H1 (cell line): Measurements from ENCODE around the gene SLC12A8. TPM values are rescaled to one million over a fixed set of nuclear protein-coding genes. Genes with fewer than 3 reads are reported as not detected.
A peak's percentile ranks its signal among the peaks of the same experiment; 100 is the strongest.

Experiments
- CTCF ChIA-PET: fragments of 300-600 bp; sonication (Branson Sonifier 250); formaldehyde crosslinking; loops from one replicate; lab custom pipeline; 2021; ENCODE audit not compliant: partially characterized antibody; lab: Charles Lee
- POLR2A ChIA-PET: fragments of 300-600 bp; sonication (Branson Sonifier 250); formaldehyde crosslinking; loops from one replicate; lab custom pipeline; 2021; ENCODE audit warnings: inconsistent platforms; ENCODE audit not compliant: partially characterized antibody; lab: Charles Lee
- DNase-seq, 2 experiments: peaks; one replicate each; pipeline versions ENCODE4 v3.0.0 to v3.0.0-alpha.2; 2010 to 2022; ENCODE audit warnings: low spot score in 2 of 2, low read depth in 1 of 2, mixed read lengths in 1 of 2
- FAIRE-seq: peaks from 2 replicates; lab custom pipeline; 2011; peaks lifted over from hg19 to GRCh38; lab: Jason Lieb, UNC
- H2AFZ ChIP-seq: 2 replicates; pipeline ENCODE4 v1.8.1; 2012; ENCODE audit warnings: low read length, inconsistent platforms
- H2AK5ac ChIP-seq: 2 replicates; pipeline ENCODE4 v1.6.1; 2013; ENCODE audit warnings: low read depth, low read length
- H2BK120ac ChIP-seq: replicated peaks from 2 replicates; pipeline ENCODE3; 2013; ENCODE audit warnings: low read depth, low read length, inconsistent platforms
- H2BK12ac ChIP-seq: 2 replicates; pipeline ENCODE4 v1.6.1; 2013; ENCODE audit warnings: low read depth, low read length
- H2BK15ac ChIP-seq: 2 replicates; pipeline ENCODE4 v1.6.1; 2013; ENCODE audit warnings: low read length
- H2BK20ac ChIP-seq: 2 replicates; pipeline ENCODE4 v1.6.1; 2013; ENCODE audit warnings: low read length
- H2BK5ac ChIP-seq: 2 replicates; pipeline ENCODE4 v1.6.1; 2013; ENCODE audit warnings: low read depth, low read length
- H3K14ac ChIP-seq: 2 replicates; pipeline ENCODE4 v1.6.1; 2013; ENCODE audit warnings: inconsistent platforms; ENCODE audit not compliant: insufficient read length
- H3K18ac ChIP-seq: 2 replicates; pipeline ENCODE4 v1.6.1; 2013; ENCODE audit warnings: low read length; ENCODE audit errors: extremely low read depth
- H3K23ac ChIP-seq: 2 replicates; pipeline ENCODE4 v1.6.1; 2013; ENCODE audit warnings: inconsistent platforms; ENCODE audit not compliant: insufficient read length
- H3K23me2 ChIP-seq: 2 replicates; pipeline ENCODE4 v1.6.1; 2013; ENCODE audit warnings: low read depth, low read length
- H3K27ac ChIP-seq: 2 replicates; pipeline ENCODE4 v1.6.1; 2011; ENCODE audit warnings: low read depth, low read length, inconsistent platforms
- H3K27me3 ChIP-seq, 4 experiments: replicated peaks in 1 of 4; 1 replicate in 1 of 4; 2 replicates in 3 of 4; pipeline versions ENCODE4 v1.6.1 to v1.8.1; 2011 to 2013; ENCODE audit warnings: low read length in 3 of 4, mild to moderate bottlenecking in 3 of 4, inconsistent platforms in 2 of 4, mixed read lengths in 2 of 4, moderate library complexity in 1 of 4; ENCODE audit not compliant: control insufficient read depth in 3 of 4, insufficient read depth in 3 of 4; ENCODE audit errors: extremely low read depth in 1 of 4
- H3K36me3 ChIP-seq, 4 experiments: 2 replicates each; pipeline versions ENCODE4 v1.6.1 to v1.8.1; 2011 to 2013; ENCODE audit warnings: mild to moderate bottlenecking in 4 of 4, low read length in 3 of 4, moderate library complexity in 2 of 4, control low read depth in 1 of 4, inconsistent platforms in 1 of 4; ENCODE audit not compliant: insufficient read depth in 4 of 4, control insufficient read depth in 2 of 4
- H3K4ac ChIP-seq: replicated peaks from 2 replicates; pipeline ENCODE3; 2013; ENCODE audit warnings: low read length, low read depth, mixed read lengths, inconsistent platforms; ENCODE audit not compliant: insufficient read length
- H3K4me1 ChIP-seq, 4 experiments: replicated peaks in 1 of 4; 1 replicate in 1 of 4; 2 replicates in 3 of 4; pipeline versions ENCODE4 v1.6.1 to v1.8.1; 2011 to 2013; ENCODE audit warnings: low read length in 3 of 4, inconsistent platforms in 2 of 4, mixed read lengths in 1 of 4; ENCODE audit not compliant: insufficient read depth in 4 of 4, control insufficient read depth in 3 of 4
- H3K4me2 ChIP-seq, 2 experiments: 2 replicates each; pipeline versions ENCODE4 v1.6.1 to v1.8.1; 2011 to 2013; ENCODE audit warnings: low read depth in 2 of 2, low read length in 2 of 2, control low read depth in 1 of 2, inconsistent platforms in 1 of 2, mild to moderate bottlenecking in 1 of 2; ENCODE audit not compliant: insufficient read depth in 1 of 2
- H3K4me3 ChIP-seq, 4 experiments: fragments of 200-600, 300-600 bp in 1 of 4; sonication (generic), shearing (Covaris generic), sonication (Bioruptor Twin) in 1 of 4; 2 replicates each; pipeline versions ENCODE4 v1.5.1 to v1.8.1; 2011 to 2016; ENCODE audit warnings: low read length in 4 of 4, low read depth in 3 of 4, control low read depth in 2 of 4, inconsistent platforms in 2 of 4, mild to moderate bottlenecking in 2 of 4, mixed read lengths in 1 of 4, moderate library complexity in 1 of 4; ENCODE audit not compliant: insufficient read depth in 2 of 4; ENCODE audit errors: extremely low read depth in 1 of 4
- H3K56ac ChIP-seq: replicated peaks from 2 replicates; pipeline ENCODE3; 2013; ENCODE audit warnings: low read depth, mild to moderate bottlenecking, mixed read lengths, low read length, inconsistent platforms; ENCODE audit not compliant: insufficient read length
- H3K79me1 ChIP-seq: 2 replicates; pipeline ENCODE4 v1.6.1; 2013; ENCODE audit warnings: low read depth, low read length, control low read depth
- H3K79me2 ChIP-seq, 2 experiments: 2 replicates each; pipeline versions ENCODE4 v1.6.1 to v1.8.1; 2012 to 2013; ENCODE audit warnings: low read length in 2 of 2, mild to moderate bottlenecking in 2 of 2, inconsistent platforms in 1 of 2; ENCODE audit not compliant: insufficient read depth in 2 of 2, control insufficient read depth in 1 of 2
- H3K9ac ChIP-seq, 4 experiments: replicated peaks in 1 of 4; 1 replicate in 1 of 4; 2 replicates in 3 of 4; pipeline versions ENCODE4 v1.6.1 to v1.8.1; 2011 to 2013; ENCODE audit warnings: low read depth in 3 of 4, low read length in 3 of 4, control low read depth in 2 of 4, mild to moderate bottlenecking in 2 of 4, moderate library complexity in 2 of 4, inconsistent platforms in 1 of 4; ENCODE audit errors: extremely low read depth in 1 of 4
- H3K9me3 ChIP-seq, 2 experiments: 2 replicates each; pipeline versions ENCODE4 v1.6.1 to v1.8.1; 2012 to 2013; ENCODE audit warnings: mild to moderate bottlenecking in 2 of 2, moderate library complexity in 2 of 2, control low read depth in 1 of 2, inconsistent platforms in 1 of 2, low read depth in 1 of 2, low read length in 1 of 2, mixed read lengths in 1 of 2; ENCODE audit not compliant: insufficient read depth in 2 of 2
- H4K20me1 ChIP-seq, 2 experiments: replicated peaks in 1 of 2; 2 replicates each; pipeline versions ENCODE3 to v1.8.1; 2011 to 2013; ENCODE audit warnings: inconsistent platforms in 2 of 2, low read length in 2 of 2, mild to moderate bottlenecking in 1 of 2; ENCODE audit not compliant: insufficient read depth in 2 of 2, control insufficient read depth in 1 of 2
- H4K5ac ChIP-seq: 2 replicates; pipeline ENCODE4 v1.6.1; 2013; ENCODE audit warnings: low read length, low read depth, mixed read lengths, inconsistent platforms; ENCODE audit not compliant: insufficient read length
- H4K8ac ChIP-seq: 2 replicates; pipeline ENCODE4 v1.8.0; 2013; ENCODE audit warnings: mild to moderate bottlenecking, moderate library complexity, low read length, inconsistent platforms; ENCODE audit not compliant: insufficient read depth; ENCODE audit errors: extremely low read depth
- H4K91ac ChIP-seq: replicated peaks from 2 replicates; pipeline ENCODE3; 2013; ENCODE audit warnings: low read length, mixed read lengths, inconsistent platforms; ENCODE audit not compliant: insufficient read length
- BCL11A ChIP-seq, 2 experiments: IDR thresholded peaks; one replicate each; pipeline ENCODE4 v1.6.1; 2011; ENCODE audit warnings: low read depth in 2 of 2, low read length in 2 of 2, mild to moderate bottlenecking in 2 of 2
- CBX8 ChIP-seq: fragments of 300-800, 300-1000 bp; sonication (generic); IDR thresholded peaks from 2 replicates; pipeline ENCODE4 v1.7.1; 2016; ENCODE audit warnings: low read depth, low read length, borderline replicate concordance
- EP300 ChIP-seq, 2 experiments: IDR thresholded peaks; 1 replicate in 1 of 2; 2 replicates in 1 of 2; pipeline ENCODE4 v1.6.1; 2011 to 2012; ENCODE audit warnings: low read depth in 2 of 2, low read length in 2 of 2, mild to moderate bottlenecking in 2 of 2, borderline replicate concordance in 1 of 2, inconsistent platforms in 1 of 2, moderate library complexity in 1 of 2
- MAFK ChIP-seq: IDR thresholded peaks from 2 replicates; pipeline ENCODE4 v1.6.1; 2012; ENCODE audit warnings: low read depth, mild to moderate bottlenecking, improper control_type of control experiment, low read length
- NANOG ChIP-seq: IDR thresholded peaks from 2 replicates; pipeline ENCODE4 v1.6.1; 2011; ENCODE audit warnings: low read length, low read depth, mild to moderate bottlenecking, inconsistent platforms; ENCODE audit not compliant: insufficient read depth, poor library complexity, severe bottlenecking
- PHF8 ChIP-seq: fragments of 200-600 bp; sonication (generic); conservative IDR thresholded peaks from 2 replicates; pipeline ENCODE4 v1.7.1; 2012; ENCODE audit warnings: low read depth, mild to moderate bottlenecking, inconsistent platforms, low read length, moderate library complexity
- RBBP5 ChIP-seq: IDR thresholded peaks from 2 replicates; pipeline ENCODE4 v1.7.1; 2012; ENCODE audit warnings: low read depth, mild to moderate bottlenecking, inconsistent platforms, low read length, moderate library complexity, borderline replicate concordance
- USF2 ChIP-seq: IDR thresholded peaks from 2 replicates; pipeline ENCODE4 v1.6.1; 2011; ENCODE audit warnings: low read length, improper control_type of control experiment
- WGBS, 2 experiments: shearing (Covaris generic) in 1 of 2; methylation state at CpG; one replicate each; pipeline versions ENCODE4 v1.1.6 to v1.1.7; 2013 to 2015; ENCODE audit warnings: low lambda C conversion rate in 2 of 2, mixed read lengths in 2 of 2, inconsistent platforms in 1 of 2, low coverage in 1 of 2, missing lambda C conversion rate in 1 of 2; ENCODE audit not compliant: insufficient replicate concordance in 2 of 2, insufficient coverage in 1 of 2, insufficient read length in 1 of 2; ENCODE audit errors: extremely low coverage in 1 of 2, missing lambda C conversion rate in 1 of 2; 5-methylcytosine and 5-hydroxymethylcytosine counted together
- polyA plus RNA-seq, 7 experiments: library from polyadenylated mRNA; depleted of rRNA in 3 of 7; stranded (reverse) in 5 of 7; unstranded in 2 of 7; fragments of >200 nt in 5 of 7; fragments of 200-250 nt in 2 of 7; gene quantifications; 1 replicate in 5 of 7; 2 replicates in 1 of 7; 4 replicates in 1 of 7; pipeline versions ENCODE4 v1.2.1 to v1.2.3, GENCODE V29; 2011 to 2013; ENCODE audit warnings: missing spikeins in 2 of 7, mixed read lengths in 2 of 7
- total RNA-seq: library from RNA; stranded (reverse); fragmentation: NEBNext Ultra II Directional; extraction: Animal tissue kit (Norgen Biotek cat#: 25700); gene quantifications from 2 replicates; pipeline ENCODE4 v1.2.1, GENCODE V29; 2021

Gene SLC12A8
- total and polyA plus RNA-seq, 2 of the 8 experiments (the other 6 are each of a cell fraction or from before 2014, with no cell fraction given) = 13.7 to 14.4 TPM

- Histone ChIP-seq H3K56ac (no peak overlapping the region), H2BK120ac (no peak overlapping the region), H2BK15ac (no peak overlapping the region), H3K4me1 (peaks cover under 1 to 11% (median 3%) of the 10 kb centered on the region in 4 experiments; a peak in 5 of 7 replicates), H3K36me3 (no peaks in the 10 kb centered on the region), H2BK20ac (no peak overlapping the region), H3K9me3 (no peaks in the 10 kb centered on the region), H3K23ac (no peak overlapping the region), H4K91ac (no peak overlapping the region), H4K20me1 (no peaks in the 10 kb centered on the region), H3K14ac (no peak overlapping the region), H4K5ac (no peak overlapping the region), H3K4me3 (no peak overlapping the region), H3K79me2 (no peaks in the 10 kb centered on the region; a peak in 1 of 4 replicates), H3K27me3 (no peaks in the 10 kb centered on the region), H3K4me2 (no peak overlapping the region), H3K79me1 (peaks cover 3% of the 10 kb centered on the region; the same call in 1 of the 2 replicates), H4K8ac (no peak overlapping the region), H3K27ac (no peak overlapping the region), H2AK5ac (peak overlapping the region; percentile 0; the same call in 1 of the 2 replicates), H3K18ac (no peak overlapping the region), H2AFZ (no peak overlapping the region), H3K23me2 (no peaks in the 10 kb centered on the region), H3K4ac (no peak overlapping the region), H2BK12ac (no peak overlapping the region), H3K9ac (no peak overlapping the region), H2BK5ac (no peak overlapping the region)
- ChIA-PET POLR2A (interaction anchor here (0.8 kb wide), 1 partner anchor 9 kb away, joined by 3 read pairs; no protein-coding TSS in a partner anchor), CTCF (interaction anchor here (1.7 to 1.8 kb wide), 2 partner anchors 12 to 51 kb away, joined by 4 read pairs; no protein-coding TSS in a partner anchor)
- FAIRE-seq (no peak), DNase-seq (no peak)
- 92% methylated on average over 5 of the region's 5 CpGs; no CpG with 5 or more reads in 1 of the 2 experiments for WGBS, 2 experiments
- no peak for TF ChIP-seq USF2
- no peak for TF ChIP-seq CBX8
- no peak for TF ChIP-seq PHF8
- no peak for TF ChIP-seq RBBP5
- no peak for TF ChIP-seq NANOG
- no peak for TF ChIP-seq MAFK
- TF ChIP-seq EP300 (IDR thresholded peaks at IDR 0.05; ENCODE audit: borderline replicate concordance in 1 of 2, low read depth in 2 of 2, low read length in 2 of 2) = no peak
- TF ChIP-seq BCL11A (IDR thresholded peaks at IDR 0.05; ENCODE audit: low read depth in 2 of 2, low read length in 2 of 2) = no peak
Measured at GRCh38 chr3:125045194-125045593, 167.4 kb downstream of the SLC12A8 start.
